HepG2 (cell line): ENCODE measurements around the gene SLC1A2. TPM values are rescaled to one million over a fixed set of nuclear protein-coding genes. Genes with fewer than 3 reads are reported as not detected.

ENCODE experiments used
- ATAC-seq: fragments of 200-7000 bp; cut with Tn5 transposase; 3 replicates; pipeline ENCODE4 v1.9.1; 2020; ENCODE audit warnings: mild to moderate bottlenecking, moderate library complexity
- BruUV-seq: library from RNA; stranded (reverse); fragments of 400-500 nt; replicated peaks from 2 replicates; lab custom pipeline; 2021; lab: Mats Ljungman, UMichigan
- CTCF ChIA-PET: fragments of 300-600 bp; formaldehyde crosslinking; extraction: SDS; loops from one replicate; lab custom pipeline; 2021; ENCODE audit warnings: low total read pairs, inconsistent platforms, low intra/inter-chr PET ratio; lab: Yijun Ruan, JAX
- POLR2A ChIA-PET: fragments of 350-600 bp; sonication (Branson Sonifier 250); formaldehyde crosslinking; loops from one replicate; lab custom pipeline; 2020; ENCODE audit warnings: antibody characterized with exemption, inconsistent platforms; lab: Yijun Ruan, JAX
- DNase-seq: peaks from one replicate; pipeline ENCODE4 v3.0.0-alpha.2; 2015; ENCODE audit warnings: low spot score
- FAIRE-seq: peaks from 3 replicates; lab custom pipeline; 2011; peaks lifted over from hg19 to GRCh38; lab: Jason Lieb, UNC
- H2AFZ ChIP-seq: one replicate; pipeline ENCODE4 v1.6.1; 2011; ENCODE audit warnings: low read length, inconsistent platforms
- H3K27ac ChIP-seq: fragments of 300-600 bp; 3 replicates; pipeline ENCODE4 v1.8.0; 2011; ENCODE audit warnings: mixed run types, mild to moderate bottlenecking, mixed read lengths, low read length, inconsistent platforms; ENCODE audit not compliant: insufficient read depth; ENCODE audit errors: extremely low read length
- H3K27me3 ChIP-seq, 2 experiments: fragments of 200-600 bp in 1 of 2; 2 replicates in 1 of 2; 3 replicates in 1 of 2; pipeline versions ENCODE4 v1.6.0 to v1.8.0; 2011; ENCODE audit warnings: low read length in 2 of 2, mild to moderate bottlenecking in 2 of 2, moderate library complexity in 2 of 2, inconsistent platforms in 1 of 2; ENCODE audit not compliant: insufficient read depth in 2 of 2, control insufficient read depth in 1 of 2
- H3K36me3 ChIP-seq, 2 experiments: fragments of 200-600 bp in 1 of 2; replicated peaks in 1 of 2; 2 replicates in 1 of 2; 3 replicates in 1 of 2; pipeline versions ENCODE4 v1.5.1 to v1.8.0; 2011; ENCODE audit warnings: low read length in 2 of 2, inconsistent platforms in 1 of 2; ENCODE audit not compliant: insufficient read depth in 2 of 2, control insufficient read depth in 1 of 2
- H3K4me1 ChIP-seq: 2 replicates; pipeline ENCODE4 v1.5.1; 2012; ENCODE audit warnings: low read length, inconsistent platforms; ENCODE audit not compliant: insufficient read depth
- H3K4me2 ChIP-seq: 2 replicates; pipeline ENCODE4 v1.6.0; 2011; ENCODE audit warnings: low read depth, low read length, inconsistent platforms
- H3K4me3 ChIP-seq, 3 experiments: fragments of 200-600 bp in 1 of 3; sonication (generic), shearing (Covaris generic) in 1 of 3; replicated peaks in 1 of 3; 2 replicates each; pipeline ENCODE4 v1.5.1; 2011 to 2016; ENCODE audit warnings: low read length in 3 of 3, inconsistent platforms in 2 of 3, low read depth in 2 of 3, mild to moderate bottlenecking in 2 of 3, control low read depth in 1 of 3, mixed read lengths in 1 of 3; ENCODE audit not compliant: insufficient read depth in 1 of 3
- H3K79me2 ChIP-seq: one replicate; pipeline ENCODE4 v1.6.1; 2011; ENCODE audit warnings: low read length, inconsistent platforms; ENCODE audit not compliant: insufficient read depth
- H3K9ac ChIP-seq: 2 replicates; pipeline ENCODE4 v1.6.0; 2011; ENCODE audit warnings: mild to moderate bottlenecking, low read depth, low read length, inconsistent platforms; ENCODE audit not compliant: insufficient read depth
- H3K9me3 ChIP-seq: 2 replicates; pipeline ENCODE4 v1.5.1; 2012; ENCODE audit warnings: mild to moderate bottlenecking, low read length
- H4K20me1 ChIP-seq: 2 replicates; pipeline ENCODE4 v1.6.0; 2011; ENCODE audit warnings: inconsistent platforms, mild to moderate bottlenecking, low read length, moderate library complexity; ENCODE audit not compliant: insufficient read depth
- FOSL2 ChIP-seq: sonication (generic); formaldehyde crosslinking; IDR thresholded peaks from 2 replicates; pipeline ENCODE4 v1.4.0; 2020; ENCODE audit warnings: missing genetic modification reagents
- FOXA1 ChIP-seq, 2 experiments: fragments of 450-650 bp in 1 of 2; sonication (generic) in 1 of 2; formaldehyde crosslinking in 1 of 2; IDR thresholded peaks; 2 replicates each; pipeline versions ENCODE4 v1.4.0 to v1.6.1; 2016 to 2020; ENCODE audit warnings: missing genetic modification reagents in 1 of 2
- FOXJ3 ChIP-seq: sonication (generic); formaldehyde crosslinking; IDR thresholded peaks from 2 replicates; pipeline ENCODE4 v1.4.0; 2020; ENCODE audit warnings: missing genetic modification reagents, mild to moderate bottlenecking, borderline replicate concordance
- FOXP1 ChIP-seq, 2 experiments: fragments of 450-650 bp in 1 of 2; IDR thresholded peaks; 2 replicates each; pipeline ENCODE4 v1.6.1; 2017 to 2018; ENCODE audit warnings: antibody characterized with exemption in 1 of 2
- HMG20A ChIP-seq: IDR thresholded peaks from 2 replicates; pipeline ENCODE4 v1.6.1; 2016; ENCODE audit warnings: borderline replicate concordance
- HNF4A ChIP-seq: sonication (generic); formaldehyde crosslinking; IDR thresholded peaks from 2 replicates; pipeline ENCODE4 v1.4.0; 2020; ENCODE audit warnings: missing genetic modification reagents
- MED1 ChIP-seq: sonication (generic); formaldehyde crosslinking; IDR thresholded peaks from 2 replicates; pipeline ENCODE4 v1.4.0; 2020; ENCODE audit warnings: missing genetic modification reagents
- NR2F1 ChIP-seq, 2 experiments: fragments of 450-650 bp in 1 of 2; formaldehyde crosslinking in 1 of 2; IDR thresholded peaks; 2 replicates each; pipeline versions ENCODE4 v1.5.0 to v1.6.1; 2016 to 2020; ENCODE audit warnings: mild to moderate bottlenecking in 1 of 2, missing compliant biosample characterization in 1 of 2, missing genetic modification reagents in 1 of 2, moderate library complexity in 1 of 2
- SIX4 ChIP-seq: sonication (generic); formaldehyde crosslinking; IDR thresholded peaks from 2 replicates; pipeline ENCODE4 v1.4.0; 2020; ENCODE audit warnings: missing genetic modification reagents
- TARDBP ChIP-seq: sonication (generic); formaldehyde crosslinking; IDR thresholded peaks from 2 replicates; pipeline ENCODE4 v1.8.0; 2022; ENCODE audit warnings: mild to moderate bottlenecking, missing genetic modification reagents
- ZFP36 ChIP-seq: fragments of 150-350 bp; IDR thresholded peaks from 2 replicates; pipeline ENCODE4 v1.6.1; 2018; ENCODE audit warnings: borderline replicate concordance, low read length, low read depth; ENCODE audit not compliant: partially characterized antibody
- ZKSCAN5 ChIP-seq: sonication (generic); formaldehyde crosslinking; IDR thresholded peaks from 2 replicates; pipeline ENCODE4 v1.5.1; 2020; ENCODE audit warnings: mild to moderate bottlenecking, missing genetic modification reagents
- ZNF264 ChIP-seq: sonication (generic); formaldehyde crosslinking; IDR thresholded peaks from 2 replicates; pipeline ENCODE4 v1.4.0; 2020; ENCODE audit warnings: missing genetic modification reagents
- ZNF552 ChIP-seq: sonication (generic); formaldehyde crosslinking; IDR thresholded peaks from 2 replicates; pipeline ENCODE4 v1.9.0; 2022; ENCODE audit warnings: missing genetic modification reagents, mild to moderate bottlenecking, borderline replicate concordance
- WGBS: methylation state at CpG from one replicate; pipeline ENCODE4 v1.1.6; 2017; ENCODE audit warnings: low lambda C conversion rate; 5-methylcytosine and 5-hydroxymethylcytosine counted together
- in situ Hi-C: cut with HindIII; loops from 2 replicates; pipeline ENCODE4 v1.10.0; 2017; ENCODE audit warnings: low pct_unique_long_range_greater_than_20kb; ENCODE audit not compliant: extremely low pct_ligation_motif_present
- intact Hi-C: fragments of 100-400 bp; cut with micrococcal nuclease; formaldehyde crosslinking; loops from one replicate; pipeline ENCODE4 v1.10.0; 2022; ENCODE audit not compliant: unreplicated experiment
- polyA plus RNA-seq, 8 experiments: library from polyadenylated mRNA; depleted of rRNA in 3 of 8; stranded (reverse) in 7 of 8; unstranded in 1 of 8; fragments of >200 nt; fragmentation: Illumina TruSeq in 4 of 8; extraction: Trizol in 4 of 8; gene quantifications; 2 replicates each; pipeline versions ENCODE4 v1.2.1 to v1.2.3, GENCODE V29; 2011 to 2016; ENCODE audit warnings: low read depth in 4 of 8, missing spikeins in 1 of 8, mixed read lengths in 1 of 8; ENCODE audit not compliant: insufficient read depth in 1 of 8
- total RNA-seq, 5 experiments: library from RNA; depleted of rRNA; stranded (reverse); fragments of >200 nt; fragmentation: Illumina TruSeq; extraction: Trizol; gene quantifications; 2 replicates each; pipeline ENCODE4 v1.2.3, GENCODE V29; 2016; ENCODE audit warnings: low read depth in 1 of 5
- TF ChIP-seq, protein P1 (sequence below), 2 experiments: sonication (generic) in 1 of 2; formaldehyde crosslinking in 1 of 2; IDR thresholded peaks; 2 replicates each; pipeline versions ENCODE4 v1.4.0 to v1.6.1; 2016 to 2020; ENCODE audit warnings: borderline replicate concordance in 1 of 2, low read depth in 1 of 2, mild to moderate bottlenecking in 1 of 2, missing genetic modification reagents in 1 of 2
- TF ChIP-seq, protein P2 (sequence below): sonication (generic); formaldehyde crosslinking; IDR thresholded peaks from 2 replicates; pipeline ENCODE4 v1.8.1; 2023; ENCODE audit warnings: mild to moderate bottlenecking, missing genetic modification reagents, borderline replicate concordance
- TF ChIP-seq, protein P3 (sequence below): IDR thresholded peaks from 2 replicates; pipeline ENCODE4 v1.6.1; 2016

The SLC1A2 gene
- total and polyA plus RNA-seq, 2 of the 13 experiments (the other 11 are each of a cell fraction or from before 2014, with no cell fraction given) = 23.2 to 43.2 TPM

GRCh38 chr11:35216962-35217678 is 202.2 kb downstream of the SLC1A2 start:
- CTCF ChIA-PET = no interaction called here
- FAIRE-seq (peak; percentile 12), ATAC-seq (peak; percentile 73), DNase-seq (peak; percentile 17)
- BruUV-seq = no TSS peak
- POLR2A ChIA-PET = no interaction called here
- intact Hi-C loops (no loop called here), in situ Hi-C loops (no loop called here)
- Histone ChIP-seq H2AFZ (no peak overlapping the region), H3K4me2 (no peak overlapping the region; the same call in 1 of the 2 replicates), H3K27ac (no peak overlapping the region), H3K9me3 (no peaks in the 10 kb centered on the region), H3K9ac (no peak overlapping the region), H3K4me3 (no peak overlapping the region), H3K79me2 (no peaks in the 10 kb centered on the region), H3K4me1 (peaks cover 12% of the 10 kb centered on the region), H4K20me1 (no peaks in the 10 kb centered on the region), H3K36me3 (no peaks in the 10 kb centered on the region), H3K27me3 (peaks cover 0 to 8% of the 10 kb centered on the region in 2 experiments; a peak in 1 of 5 replicates)
- WGBS = 11% methylated on average over 3 of the region's 3 CpGs
- TF ChIP-seq ZKSCAN5 (CRISPR knock-in tag) (no peak), ZNF264 (CRISPR knock-in tag) (no peak), FOXJ3 (CRISPR knock-in tag) (no peak; the same call in 1 of the 2 replicates), FOSL2 (CRISPR knock-in tag) (peak; percentile 25; the same call in 1 of the 2 replicates), ZNF552 (no peak), HNF4A (CRISPR knock-in tag) (peak; percentile 63), TARDBP (no peak; the same call in 1 of the 2 replicates), FOXP1 (IDR thresholded peaks at IDR 0.05) (no peak), FOXP1 (CRISPR knock-in tag; IDR thresholded peaks at IDR 0.05) (0 out of 2 replicates have a peak, but pooled peaks have one; percentile 19), ZFP36 (no peak), HMG20A (no peak), NR2F1 (CRISPR knock-in tag; IDR thresholded peaks at IDR 0.05) (peak in 1 of 2 experiments; percentile 19; a peak in 1 of 4 replicates), MED1 (peak; percentile 60), SIX4 (CRISPR knock-in tag) (peak; percentile 40; the same call in 1 of the 2 replicates), FOXA1 (IDR thresholded peaks at IDR 0.05) (no peak), FOXA1 (CRISPR knock-in tag; IDR thresholded peaks at IDR 0.05) (peak; percentile 39)
- TF ChIP-seq, protein P1, sequence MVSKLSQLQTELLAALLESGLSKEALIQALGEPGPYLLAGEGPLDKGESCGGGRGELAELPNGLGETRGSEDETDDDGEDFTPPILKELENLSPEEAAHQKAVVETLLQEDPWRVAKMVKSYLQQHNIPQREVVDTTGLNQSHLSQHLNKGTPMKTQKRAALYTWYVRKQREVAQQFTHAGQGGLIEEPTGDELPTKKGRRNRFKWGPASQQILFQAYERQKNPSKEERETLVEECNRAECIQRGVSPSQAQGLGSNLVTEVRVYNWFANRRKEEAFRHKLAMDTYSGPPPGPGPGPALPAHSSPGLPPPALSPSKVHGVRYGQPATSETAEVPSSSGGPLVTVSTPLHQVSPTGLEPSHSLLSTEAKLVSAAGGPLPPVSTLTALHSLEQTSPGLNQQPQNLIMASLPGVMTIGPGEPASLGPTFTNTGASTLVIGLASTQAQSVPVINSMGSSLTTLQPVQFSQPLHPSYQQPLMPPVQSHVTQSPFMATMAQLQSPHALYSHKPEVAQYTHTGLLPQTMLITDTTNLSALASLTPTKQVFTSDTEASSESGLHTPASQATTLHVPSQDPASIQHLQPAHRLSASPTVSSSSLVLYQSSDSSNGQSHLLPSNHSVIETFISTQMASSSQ (IDR thresholded peaks at IDR 0.05; ENCODE audit: low read depth) = no peak
- TF ChIP-seq, protein P1 (CRISPR knock-in tag; IDR thresholded peaks at IDR 0.05; ENCODE audit: borderline replicate concordance) = 0 out of 2 replicates have a peak, but pooled peaks have one; percentile 15
- TF ChIP-seq, protein P2, sequence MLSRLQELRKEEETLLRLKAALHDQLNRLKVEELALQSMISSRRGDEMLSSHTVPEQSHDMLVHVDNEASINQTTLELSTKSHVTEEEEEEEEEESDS = no peak
- TF ChIP-seq, protein P3, sequence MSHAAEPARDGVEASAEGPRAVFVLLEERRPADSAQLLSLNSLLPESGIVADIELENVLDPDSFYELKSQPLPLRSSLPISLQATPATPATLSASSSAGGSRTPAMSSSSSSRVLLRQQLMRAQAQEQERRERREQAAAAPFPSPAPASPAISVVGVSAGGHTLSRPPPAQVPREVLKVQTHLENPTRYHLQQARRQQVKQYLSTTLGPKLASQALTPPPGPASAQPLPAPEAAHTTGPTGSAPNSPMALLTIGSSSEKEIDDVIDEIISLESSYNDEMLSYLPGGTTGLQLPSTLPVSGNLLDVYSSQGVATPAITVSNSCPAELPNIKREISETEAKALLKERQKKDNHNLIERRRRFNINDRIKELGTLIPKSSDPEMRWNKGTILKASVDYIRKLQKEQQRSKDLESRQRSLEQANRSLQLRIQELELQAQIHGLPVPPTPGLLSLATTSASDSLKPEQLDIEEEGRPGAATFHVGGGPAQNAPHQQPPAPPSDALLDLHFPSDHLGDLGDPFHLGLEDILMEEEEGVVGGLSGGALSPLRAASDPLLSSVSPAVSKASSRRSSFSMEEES (CRISPR knock-in tag) = no peak
